Urinary bladder (tissue), 4 donors: ENCODE measurements around the gene CTDSP2. TPM values are rescaled to one million over a fixed set of nuclear protein-coding genes. Genes with fewer than 3 reads are reported as not detected.

ENCODE experiments used
- DNase-seq: peaks from one replicate; pipeline ENCODE4 v3.0.0-alpha.2; 2015; ENCODE audit errors: extremely low spot score
- H3K27ac ChIP-seq: one replicate; pipeline ENCODE4 v1.5.1; 2013; ENCODE audit warnings: low read depth, mild to moderate bottlenecking, moderate library complexity
- H3K36me3 ChIP-seq: one replicate; pipeline ENCODE4 v1.6.1; 2013; ENCODE audit warnings: mild to moderate bottlenecking, moderate library complexity; ENCODE audit not compliant: insufficient read depth
- H3K4me1 ChIP-seq: one replicate; pipeline ENCODE4 v1.6.1; 2013; ENCODE audit warnings: mild to moderate bottlenecking, moderate library complexity; ENCODE audit not compliant: insufficient read depth
- H3K4me3 ChIP-seq: one replicate; pipeline ENCODE4 v1.5.1; 2013; ENCODE audit warnings: low read depth, low read length
- WGBS: extraction: QIAGEN DNeasy Blood & Tissue Kit; methylation state at CpG from one replicate; pipeline ENCODE4 v1.1.7; 2013; 5-methylcytosine and 5-hydroxymethylcytosine counted together
- polyA plus RNA-seq: library from polyadenylated mRNA; stranded (reverse); fragments of 200-250 nt; gene quantifications from one replicate; pipeline ENCODE4 v1.2.3, GENCODE V29; 2013
- total RNA-seq: library from RNA; depleted of rRNA; stranded (reverse); fragments of >200 nt; gene quantifications from one replicate; pipeline ENCODE4 v1.2.3, GENCODE V29; 2014
- donor health status: healthy with polysubstance abuse.
- donor health status: healthy.

The CTDSP2 gene
- total and polyA plus RNA-seq, 2 donors, result 80.2 to 145 TPM

- Histone ChIP-seq H3K4me1 (no peaks in the 10 kb centered on the region), H3K4me3 (no peak overlapping the region), H3K36me3 (peaks cover 1% of the 10 kb centered on the region), H3K27ac (no peak overlapping the region)
- 51% methylated on average over 3 of the region's 3 CpGs for WGBS
- DNase-seq, result no peak
These were observed 30.3 kb downstream of the CTDSP2 start for GRCh38 chr12:57816001-57816854.

- peaks cover 1% of the 10 kb centered on the region for H3K36me3 ChIP-seq
- no peak for DNase-seq
- no peak overlapping the region for H3K4me3 ChIP-seq
- WGBS, result 77% methylated on average over 13 of the region's 13 CpGs
- no peak overlapping the region for H3K27ac ChIP-seq
- no peaks in the 10 kb centered on the region for H3K4me1 ChIP-seq
These were observed 31.1 kb downstream of the CTDSP2 start for GRCh38 chr12:57815177-57816000.

GRCh38 chr12:57813971-57814772 lies 32.4 kb downstream of the CTDSP2 start:
- no peak overlapping the region for H3K4me3 ChIP-seq
- no peaks in the 10 kb centered on the region for H3K36me3 ChIP-seq
- WGBS, result 64% methylated on average over 17 of the region's 17 CpGs
- no peaks in the 10 kb centered on the region for H3K4me1 ChIP-seq
- H3K27ac ChIP-seq, result no peak overlapping the region
- DNase-seq, result no peak

GRCh38 chr12:57813111-57813970 lies 33.2 kb downstream of the CTDSP2 start:
- H3K4me1 ChIP-seq, result no peaks in the 10 kb centered on the region
- no peak overlapping the region for H3K27ac ChIP-seq
- no peaks in the 10 kb centered on the region for H3K36me3 ChIP-seq
- H3K4me3 ChIP-seq, result no peak overlapping the region
- no peak for DNase-seq
- 85% methylated on average over 14 of the region's 14 CpGs for WGBS

GRCh38 chr12:57811028-57811755 lies 35.3 kb downstream of the CTDSP2 start:
- no peaks in the 10 kb centered on the region for H3K4me1 ChIP-seq
- no peak overlapping the region for H3K27ac ChIP-seq
- no peak for DNase-seq
- H3K36me3 ChIP-seq, result no peaks in the 10 kb centered on the region
- no peak overlapping the region for H3K4me3 ChIP-seq
- WGBS, result 92% methylated on average over 10 of the region's 10 CpGs

GRCh38 chr12:57810450-57810849 lies 36.1 kb downstream of the CTDSP2 start:
- no peak for DNase-seq
- Histone ChIP-seq H3K27ac (no peak overlapping the region), H3K4me1 (no peaks in the 10 kb centered on the region), H3K36me3 (no peaks in the 10 kb centered on the region), H3K4me3 (no peak overlapping the region)
- 92% methylated on average over 5 of the region's 5 CpGs for WGBS

- no peak for DNase-seq
- Histone ChIP-seq H3K27ac (no peak overlapping the region), H3K4me1 (no peaks in the 10 kb centered on the region), H3K36me3 (no peaks in the 10 kb centered on the region), H3K4me3 (no peak overlapping the region)
- WGBS, result 93% methylated on average over 3 of the region's 3 CpGs
These were observed 37.1 kb downstream of the CTDSP2 start for GRCh38 chr12:57809425-57809824.

GRCh38 chr12:57808351-57808750 lies 38.2 kb downstream of the CTDSP2 start:
- Histone ChIP-seq H3K4me1 (no peaks in the 10 kb centered on the region), H3K4me3 (no peak overlapping the region), H3K27ac (no peak overlapping the region), H3K36me3 (no peaks in the 10 kb centered on the region)
- 88% methylated on average over 5 of the region's 5 CpGs for WGBS
- DNase-seq, result no peak

- WGBS, result 93% methylated on average over 9 of the region's 9 CpGs
- no peak overlapping the region for H3K27ac ChIP-seq
- H3K36me3 ChIP-seq, result no peaks in the 10 kb centered on the region
- DNase-seq, result no peak
- H3K4me1 ChIP-seq, result no peaks in the 10 kb centered on the region
- no peak overlapping the region for H3K4me3 ChIP-seq
These were observed 39.2 kb downstream of the CTDSP2 start for GRCh38 chr12:57807285-57807684.

- Histone ChIP-seq H3K36me3 (no peaks in the 10 kb centered on the region), H3K4me3 (no peak overlapping the region), H3K4me1 (no peaks in the 10 kb centered on the region), H3K27ac (no peak overlapping the region)
- no peak for DNase-seq
- WGBS, result 97% methylated on average over 3 of the region's 3 CpGs
These were observed 39.9 kb downstream of the CTDSP2 start for GRCh38 chr12:57806677-57807076.

GRCh38 chr12:57803319-57803893 lies 43.1 kb downstream of the CTDSP2 start:
- Histone ChIP-seq H3K4me3 (no peak overlapping the region), H3K4me1 (no peaks in the 10 kb centered on the region), H3K27ac (no peak overlapping the region), H3K36me3 (no peaks in the 10 kb centered on the region)
- DNase-seq, result no peak
- 41% methylated on average over 9 of the region's 9 CpGs for WGBS

- Histone ChIP-seq H3K27ac (no peak overlapping the region), H3K4me1 (no peaks in the 10 kb centered on the region), H3K4me3 (no peak overlapping the region), H3K36me3 (no peaks in the 10 kb centered on the region)
- no peak for DNase-seq
- WGBS, result 97% methylated on average over 1 of the region's 1 CpG
These were observed 43.9 kb downstream of the CTDSP2 start for GRCh38 chr12:57802607-57803006.
